Osteocyte (in vitro differentiated cells): ENCODE data around the gene HCFC1. TPM values are rescaled to one million over a fixed set of nuclear protein-coding genes. Genes with fewer than 3 reads are reported as not detected.
A peak's percentile ranks its signal among the peaks of the same experiment; 100 is the strongest.

Source experiments
- DNase-seq: peaks from one replicate; pipeline ENCODE4 v3.0.0; 2021; ENCODE audit warnings: mixed read lengths; ENCODE audit not compliant: unreplicated experiment; ENCODE audit errors: extremely low spot score
- H3K27ac Mint-ChIP-seq: one replicate; pipeline ENCODE4 v1.8.0; 2021; ENCODE audit warnings: mild to moderate bottlenecking, mixed read lengths; ENCODE audit not compliant: unreplicated experiment
- H3K27me3 Mint-ChIP-seq: one replicate; pipeline ENCODE4 v1.8.0; 2021; ENCODE audit warnings: mixed read lengths; ENCODE audit not compliant: unreplicated experiment
- H3K36me3 Mint-ChIP-seq: one replicate; pipeline ENCODE4 v1.8.0; 2021; ENCODE audit warnings: mixed read lengths; ENCODE audit not compliant: unreplicated experiment
- H3K4me1 Mint-ChIP-seq: one replicate; pipeline ENCODE4 v1.8.0; 2021; ENCODE audit warnings: mixed read lengths; ENCODE audit not compliant: unreplicated experiment
- H3K4me3 Mint-ChIP-seq: one replicate; pipeline ENCODE4 v1.8.0; 2021; ENCODE audit warnings: mild to moderate bottlenecking, moderate library complexity, mixed read lengths; ENCODE audit not compliant: unreplicated experiment
- H3K9me3 Mint-ChIP-seq: one replicate; pipeline ENCODE4 v1.8.0; 2021; ENCODE audit warnings: mixed read lengths; ENCODE audit not compliant: unreplicated experiment
- CTCF ChIP-seq: fragments of 200-600 bp; sonication (generic); IDR thresholded peaks from 2 replicates; pipeline ENCODE4 v1.5.0; 2021; ENCODE audit warnings: antibody characterized with exemption, mild to moderate bottlenecking, moderate library complexity
- microRNA-seq: library from miRNA; unstranded; fragments of <30 nt; microRNA quantifications from one replicate; pipeline ENCODE4 v1.1.0, GENCODE V29; 2020; ENCODE audit not compliant: unreplicated experiment
- total RNA-seq: library from RNA; stranded (reverse); gene quantifications from 2 replicates; pipeline ENCODE4 v1.2.1, GENCODE V29; 2021

HCFC1 gene
- total RNA-seq, 1 donor from 2014 or later = 74.8 TPM

- H3K9me3 Mint-ChIP-seq = peaks cover 5% of the 10 kb centered on the region
- DNase-seq = no peak
- peaks cover 2% of the 10 kb centered on the region for H3K36me3 Mint-ChIP-seq
- H3K4me3 Mint-ChIP-seq = no peak overlapping the region
- no peaks in the 10 kb centered on the region for H3K27me3 Mint-ChIP-seq
- H3K4me1 Mint-ChIP-seq = peaks cover 31% of the 10 kb centered on the region
- peak overlapping the region; percentile 81 for H3K27ac Mint-ChIP-seq
- no peak for TF ChIP-seq CTCF
These were observed 69.9 kb downstream of the HCFC1 start for GRCh38 chrX:153901753-153902140.

- H3K36me3 Mint-ChIP-seq = peaks cover 2% of the 10 kb centered on the region
- no peak for DNase-seq
- no peaks in the 10 kb centered on the region for H3K27me3 Mint-ChIP-seq
- no peak overlapping the region for H3K4me3 Mint-ChIP-seq
- peak overlapping the region; percentile 81 for H3K27ac Mint-ChIP-seq
- peaks cover 31% of the 10 kb centered on the region for H3K4me1 Mint-ChIP-seq
- H3K9me3 Mint-ChIP-seq = peaks cover 5% of the 10 kb centered on the region
- TF ChIP-seq CTCF = no peak
These were observed 70.5 kb downstream of the HCFC1 start for GRCh38 chrX:153900831-153901752.

- H3K27ac Mint-ChIP-seq = no peak overlapping the region
- H3K9me3 Mint-ChIP-seq = peaks cover 5% of the 10 kb centered on the region
- H3K27me3 Mint-ChIP-seq = no peaks in the 10 kb centered on the region
- no peak overlapping the region for H3K4me3 Mint-ChIP-seq
- TF ChIP-seq CTCF = no peak
- DNase-seq = no peak
- peaks cover 28% of the 10 kb centered on the region for H3K4me1 Mint-ChIP-seq
- peaks cover 2% of the 10 kb centered on the region for H3K36me3 Mint-ChIP-seq
These were observed 73.7 kb downstream of the HCFC1 start for GRCh38 chrX:153897899-153898298.

Small RNA genes within 50 kb of the gene (microRNA-seq; reads per million reads assigned to microRNA genes)
- not detected for gene MIR3202-1
- gene MIR3202-2 = not detected
- not detected for gene MIR718

Other genes with a start within 250 kb of the HCFC1 start
- 172 and 188 TPM in 2 replicates for gene BCAP31, start 247.4 kb downstream of the HCFC1 start, total RNA-seq
- 19.7 and 22.3 TPM in 2 replicates for gene ABCD1, start 247.0 kb downstream of the HCFC1 start, total RNA-seq
- gene PLXNB3, start 207.6 kb downstream of the HCFC1 start, total RNA-seq = 8.7 and 9.1 TPM in 2 replicates
- gene SRPK3, start 190.8 kb downstream of the HCFC1 start, total RNA-seq = not detected in 2 replicates
- gene IDH3G, start 177.4 kb downstream of the HCFC1 start, total RNA-seq = 63.5 and 64.8 TPM in 2 replicates
- 287 and 297 TPM in 2 replicates for gene SSR4, start 177.2 kb downstream of the HCFC1 start, total RNA-seq
- 23.9 and 26.6 TPM in 2 replicates for gene PDZD4, start 141.3 kb downstream of the HCFC1 start, total RNA-seq
- gene L1CAM, start 85.6 kb downstream of the HCFC1 start, total RNA-seq = 13.0 and 16.6 TPM in 2 replicates
- gene AVPR2, start 67.1 kb downstream of the HCFC1 start, total RNA-seq = not detected in 2 replicates
- gene ARHGAP4, start 45.6 kb downstream of the HCFC1 start, total RNA-seq = 4.9 and 5.3 TPM in 2 replicates
- gene NAA10, start 36.8 kb downstream of the HCFC1 start, total RNA-seq = 94.1 and 96.6 TPM in 2 replicates
- gene RENBP, start 27.2 kb downstream of the HCFC1 start, total RNA-seq = 18.7 and 18.9 TPM in 2 replicates
- 19.2 and 19.3 TPM in 2 replicates for gene TMEM187, start 936 bp upstream of the HCFC1 start, total RNA-seq
- gene IRAK1, start 48.1 kb upstream of the HCFC1 start, total RNA-seq = 72.4 and 74.2 TPM in 2 replicates
- gene MECP2, start 125.9 kb upstream of the HCFC1 start, total RNA-seq = 43.7 and 44.6 TPM in 2 replicates
- not detected in 2 replicates for gene OPN1LW, start 172.4 kb upstream of the HCFC1 start, total RNA-seq
- not detected in 2 replicates for gene OPN1MW, start 210.8 kb upstream of the HCFC1 start, total RNA-seq
- gene OPN1MW2, start 247.9 kb upstream of the HCFC1 start, total RNA-seq = not detected in 2 replicates